NOMO-1 treated with dmso at 0.1 percent for 144 hours (cell line): ENCODE results near the gene TLE2.
A peak's percentile ranks its signal among the peaks of the same experiment; 100 is the strongest.

Experiments
- DNase-seq: peaks from one replicate; lab custom pipeline; 2025; ENCODE audit not compliant: unreplicated experiment; lab: John Stamatoyannopoulos, UW

TLE2 gene

DNA sequence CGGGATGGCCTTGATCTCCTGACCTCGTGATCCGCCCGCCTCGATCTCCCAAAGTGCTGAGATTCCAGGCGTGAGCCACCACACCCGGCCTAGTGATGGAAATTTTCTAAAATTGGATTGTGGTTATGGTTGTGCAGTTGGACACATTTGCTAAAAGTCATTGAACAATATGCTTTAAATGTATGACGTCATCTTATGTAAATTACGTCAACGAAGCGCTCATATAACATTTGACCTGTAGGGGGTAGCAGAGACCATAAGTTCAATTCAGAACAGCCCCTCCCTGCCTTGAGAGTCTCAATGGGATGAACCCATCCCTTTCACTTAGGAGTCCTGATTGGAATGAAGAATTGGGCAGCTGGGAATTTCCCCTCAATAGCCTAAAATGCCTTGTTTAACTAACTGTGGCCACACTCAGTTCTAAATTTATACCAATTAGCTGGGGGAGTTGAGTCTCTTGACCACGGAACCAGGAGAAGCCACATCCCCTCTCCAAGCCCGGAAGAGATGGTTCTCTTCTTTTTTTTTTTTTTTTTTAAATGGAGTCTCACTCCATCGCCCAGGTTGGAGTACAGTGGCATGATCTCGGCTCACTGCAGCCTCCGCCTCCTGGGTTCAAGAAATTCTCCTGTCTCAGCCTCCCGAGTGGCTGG, 66.9 kb downstream of the TLE2 start:
- DNase-seq: no peak

GRCh38 chr19:2960120-2960519, 69.0 kb downstream of the TLE2 start:
- DNase-seq: no peak

DNA sequence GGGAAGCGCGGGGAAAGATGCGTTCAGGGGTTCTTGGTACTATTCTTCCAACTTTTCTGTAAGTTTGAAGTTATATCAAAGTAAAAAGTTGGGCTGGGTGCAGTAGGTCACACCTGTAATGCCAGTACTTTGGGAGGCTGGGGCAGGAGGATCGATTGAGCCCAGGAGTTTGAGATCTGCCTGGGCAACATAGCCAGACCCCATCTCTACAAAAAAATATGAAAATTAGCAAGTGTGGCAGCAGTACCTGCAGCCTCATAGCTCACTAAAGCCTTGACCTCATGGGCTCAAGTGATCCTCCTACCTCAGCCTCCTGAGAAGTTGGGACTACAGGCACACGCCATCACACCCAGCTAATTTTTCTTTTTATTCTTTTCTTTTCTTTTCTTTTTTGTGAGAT, 71.9 kb downstream of the TLE2 start:
- no peak for DNase-seq

GRCh38 chr19:2952953-2953481, 76.1 kb downstream of the TLE2 start:
- no peak for DNase-seq

DNA sequence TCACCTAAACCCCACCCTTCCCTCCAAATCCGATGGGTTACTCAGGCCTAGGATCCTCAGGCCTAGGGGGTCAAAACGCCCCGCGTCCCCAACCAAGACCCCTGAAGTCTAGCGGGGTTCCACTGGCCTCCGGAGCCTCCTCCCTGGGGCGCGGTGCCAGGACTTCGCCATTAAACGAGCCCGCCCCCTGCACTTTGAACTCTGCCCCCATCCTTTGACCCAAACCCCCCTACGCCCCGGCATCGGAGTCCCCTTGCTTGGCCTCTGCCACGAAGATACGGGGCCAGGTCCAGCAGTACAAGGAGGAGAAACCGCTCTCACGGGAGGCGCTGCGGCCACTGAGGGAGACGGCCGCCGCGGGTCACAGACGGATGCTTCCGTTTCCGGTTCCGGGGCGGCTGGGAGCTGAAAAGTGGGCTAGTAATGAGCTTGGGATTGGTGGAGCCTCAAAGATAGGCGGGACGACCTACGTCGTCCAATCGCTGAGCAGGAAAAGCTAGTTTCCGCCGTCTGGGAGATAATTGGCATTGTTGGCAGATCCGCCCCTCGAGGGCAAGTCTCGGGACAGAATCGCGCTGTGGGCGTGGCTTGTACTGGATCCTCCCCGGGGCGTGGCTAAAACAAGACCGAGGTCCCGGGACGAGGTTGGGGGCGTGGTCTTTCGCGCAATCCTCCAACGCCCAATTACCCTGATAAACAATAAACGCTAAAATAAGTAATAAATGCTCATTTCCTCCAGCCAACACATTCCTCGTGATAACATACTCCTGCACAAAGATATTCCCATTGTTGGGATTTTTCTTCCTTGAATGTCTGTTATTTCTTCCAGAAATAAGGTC, 78.6 kb downstream of the TLE2 start:
- DNase-seq: peak; percentile 98

DNA sequence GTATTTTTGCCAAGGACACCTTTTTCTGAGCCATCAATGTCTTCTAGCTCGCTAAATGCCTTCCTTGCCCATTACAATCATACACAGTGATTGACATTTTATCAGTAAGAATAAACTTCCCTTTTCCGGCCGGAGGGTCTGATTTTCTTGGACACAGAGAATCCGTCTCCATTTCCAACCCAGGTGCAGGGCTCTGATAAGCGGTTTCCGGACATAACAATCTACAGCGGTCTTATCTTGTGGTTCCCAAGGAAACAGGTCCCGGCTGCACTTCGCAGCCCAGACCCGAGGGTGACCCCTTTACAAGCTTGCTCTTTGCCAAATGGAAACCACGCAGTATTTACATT, 79.2 kb downstream of the TLE2 start:
- DNase-seq: no peak
